Measurements from ENCODE around the gene RAB41.

DNA sequence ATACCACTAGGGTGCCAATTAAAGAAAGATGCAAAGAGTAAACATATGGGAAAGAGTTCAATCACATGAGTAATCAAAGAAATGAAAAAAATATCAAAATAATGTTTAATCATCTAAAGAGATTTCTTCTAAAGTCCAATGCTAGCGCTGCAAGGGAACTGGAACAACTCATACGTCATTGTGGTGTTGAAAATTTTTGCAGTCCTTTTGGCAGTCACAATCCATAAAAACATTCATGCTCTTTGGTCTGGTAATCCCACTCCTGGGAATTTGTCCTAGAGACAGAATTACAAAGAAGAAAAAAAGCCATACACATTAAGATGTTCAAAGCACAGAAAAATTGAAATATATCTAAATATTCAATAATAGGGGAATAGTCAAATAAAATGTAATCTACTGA lies 26.5 kb upstream of the RAB41 start:
- no peak for TF ChIP-seq EZH2 (IDR thresholded peaks at IDR 0.05; ENCODE audit: low read length)
- TF ChIP-seq, protein P1, sequence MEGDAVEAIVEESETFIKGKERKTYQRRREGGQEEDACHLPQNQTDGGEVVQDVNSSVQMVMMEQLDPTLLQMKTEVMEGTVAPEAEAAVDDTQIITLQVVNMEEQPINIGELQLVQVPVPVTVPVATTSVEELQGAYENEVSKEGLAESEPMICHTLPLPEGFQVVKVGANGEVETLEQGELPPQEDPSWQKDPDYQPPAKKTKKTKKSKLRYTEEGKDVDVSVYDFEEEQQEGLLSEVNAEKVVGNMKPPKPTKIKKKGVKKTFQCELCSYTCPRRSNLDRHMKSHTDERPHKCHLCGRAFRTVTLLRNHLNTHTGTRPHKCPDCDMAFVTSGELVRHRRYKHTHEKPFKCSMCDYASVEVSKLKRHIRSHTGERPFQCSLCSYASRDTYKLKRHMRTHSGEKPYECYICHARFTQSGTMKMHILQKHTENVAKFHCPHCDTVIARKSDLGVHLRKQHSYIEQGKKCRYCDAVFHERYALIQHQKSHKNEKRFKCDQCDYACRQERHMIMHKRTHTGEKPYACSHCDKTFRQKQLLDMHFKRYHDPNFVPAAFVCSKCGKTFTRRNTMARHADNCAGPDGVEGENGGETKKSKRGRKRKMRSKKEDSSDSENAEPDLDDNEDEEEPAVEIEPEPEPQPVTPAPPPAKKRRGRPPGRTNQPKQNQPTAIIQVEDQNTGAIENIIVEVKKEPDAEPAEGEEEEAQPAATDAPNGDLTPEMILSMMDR (optimal IDR thresholded peaks at IDR 0.05 in 1 of 3, IDR thresholded peaks at IDR 0.05 in 1 of 3, conservative IDR thresholded peaks at IDR 0.05 in 1 of 3; ENCODE audit: extremely low read depth in 1 of 3, insufficient read depth in 2 of 3, low read length in 3 of 3) = no peak
